ENCODE results near the gene UTP15. TPM values are rescaled to one million over a fixed set of nuclear protein-coding genes. Genes with fewer than 3 reads are reported as not detected.

Gene UTP15
- total RNA-seq, 1 experiment from 2014 or later, result 38.8 TPM

GRCh38 chr5:73529081-73529480, 36.5 kb upstream of the UTP15 start:
- Histone ChIP-seq H3K36me3 (ENCODE audit: control insufficient read depth, insufficient read depth, low read length) (no peaks in the 10 kb centered on the region), H3K9me3 (ENCODE audit: control insufficient read depth, insufficient read depth, low read depth, low read length) (no peaks in the 10 kb centered on the region), H3K27ac (ENCODE audit: low read length) (no peak overlapping the region), H3K4me3 (ENCODE audit: low read depth in 2 of 2, low read length in 2 of 2) (no peak overlapping the region), H3K4me1 (ENCODE audit: control insufficient read depth, insufficient read depth, low read length) (no peaks in the 10 kb centered on the region), H3K27me3 (ENCODE audit: control insufficient read depth, insufficient read depth, low read length) (no peaks in the 10 kb centered on the region)
- CTCF ChIA-PET, result no interaction called here
- POLR2A ChIA-PET, result no interaction called here
- TF ChIP-seq POLR2AphosphoS5 (IDR thresholded peaks at IDR 0.05; ENCODE audit: low read depth, low read length) (no peak), CTCF (IDR thresholded peaks at IDR 0.05) (no peak), REST (IDR thresholded peaks at IDR 0.05; ENCODE audit: insufficient read depth in 1 of 2, low read depth in 2 of 2, low read length in 1 of 2) (no peak), SIN3A (IDR thresholded peaks at IDR 0.05; ENCODE audit: borderline replicate concordance, insufficient read depth, low read depth, low read length) (no peak), TCF7L2 (IDR thresholded peaks at IDR 0.05; ENCODE audit: low read depth, low read length) (no peak)
- in situ Hi-C loops (cut with HindIII; ENCODE audit: low pct_unique_long_range_greater_than_20kb, low sequenced_read_pairs) (no loop called here), intact Hi-C loops (cut with micrococcal nuclease; ENCODE audit: unreplicated experiment) (no loop called here)
- no peak for DNase-seq (ENCODE audit: low read depth, low spot score)
- BruUV-seq (replicated peaks), result no TSS peak
- ATAC-seq, result no peak

- BruUV-seq (replicated peaks), result no TSS peak
- H3K27ac ChIP-seq (ENCODE audit: low read length), result no peak overlapping the region
- ATAC-seq, result no peak
- no peaks in the 10 kb centered on the region for H3K4me1 ChIP-seq (ENCODE audit: control insufficient read depth, insufficient read depth, low read length)
- intact Hi-C loops (cut with micrococcal nuclease; ENCODE audit: unreplicated experiment) (no loop called here), in situ Hi-C loops (cut with HindIII; ENCODE audit: low pct_unique_long_range_greater_than_20kb, low sequenced_read_pairs) (no loop called here)
- H3K27me3 ChIP-seq (ENCODE audit: control insufficient read depth, insufficient read depth, low read length), result no peaks in the 10 kb centered on the region
- H3K36me3 ChIP-seq (ENCODE audit: control insufficient read depth, insufficient read depth, low read length), result no peaks in the 10 kb centered on the region
- no peak overlapping the region for H3K4me3 ChIP-seq (ENCODE audit: low read depth in 2 of 2, low read length in 2 of 2)
- POLR2A ChIA-PET, result no interaction called here
- TF ChIP-seq TCF7L2 (IDR thresholded peaks at IDR 0.05; ENCODE audit: low read depth, low read length) (no peak), CTCF (IDR thresholded peaks at IDR 0.05) (no peak), REST (IDR thresholded peaks at IDR 0.05; ENCODE audit: insufficient read depth in 1 of 2, low read depth in 2 of 2, low read length in 1 of 2) (no peak), POLR2AphosphoS5 (IDR thresholded peaks at IDR 0.05; ENCODE audit: low read depth, low read length) (no peak), SIN3A (IDR thresholded peaks at IDR 0.05; ENCODE audit: borderline replicate concordance, insufficient read depth, low read depth, low read length) (no peak)
- CTCF ChIA-PET, result no interaction called here
- peaks cover 7% of the 10 kb centered on the region; the same call in 1 of the 2 replicates for H3K9me3 ChIP-seq (ENCODE audit: control insufficient read depth, insufficient read depth, low read depth, low read length)
- DNase-seq (ENCODE audit: low read depth, low spot score), result no peak
Observed at GRCh38 chr5:73531356-73531755, 34.2 kb upstream of the UTP15 start.

All from Panc1 (cell line).